ENCODE data around the gene TAGLN2. TPM values are rescaled to one million over a fixed set of nuclear protein-coding genes. Genes with fewer than 3 reads are reported as not detected.

TAGLN2 gene
- total RNA-seq, 2 donors from 2014 or later: 97.1 to 386 TPM

DNA sequence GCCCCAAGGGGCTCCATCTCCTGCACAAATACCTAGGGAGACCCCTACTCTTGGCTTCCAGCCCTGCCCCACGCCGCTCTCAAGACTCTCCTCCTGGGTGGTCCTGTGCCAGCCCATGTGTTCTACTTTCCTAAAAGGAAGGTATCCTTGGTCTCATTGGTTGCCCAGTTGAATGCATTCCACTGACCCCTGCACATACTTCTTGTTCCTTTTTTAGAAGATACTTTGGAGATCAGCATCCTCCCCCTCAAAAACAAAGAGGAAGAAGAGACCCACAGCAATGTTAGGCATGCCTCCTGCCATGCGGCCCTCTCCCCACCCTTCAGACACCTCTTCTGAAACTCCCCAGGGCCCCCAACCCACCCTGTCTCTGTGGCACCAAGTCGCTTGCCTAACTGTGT lies 24.7 kb upstream of the TAGLN2 start:
- H3K27me3 ChIP-seq (replicated peaks; ENCODE audit: insufficient read depth): no peaks in the 10 kb centered on the region

DNA sequence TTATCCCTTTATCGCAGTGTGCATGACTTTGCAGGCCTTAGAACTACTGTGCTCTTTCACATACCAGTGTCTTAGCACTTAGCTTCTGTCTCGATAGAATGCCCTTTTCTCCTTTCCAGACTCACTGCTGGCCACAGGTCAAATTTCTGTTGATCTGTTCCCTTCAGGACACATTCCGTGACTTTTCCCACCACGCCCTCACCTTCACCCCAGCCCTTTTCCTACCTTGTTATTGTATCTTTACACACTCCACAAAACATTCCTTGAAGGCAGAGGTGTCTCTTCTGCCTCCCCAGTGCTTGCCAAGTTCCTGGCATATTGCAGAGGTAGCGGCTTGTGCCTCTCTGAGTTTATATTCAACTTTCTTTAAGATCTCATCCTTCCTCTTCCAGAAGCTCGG lies 23.8 kb upstream of the TAGLN2 start:
- Histone ChIP-seq H3K9me3 (no peaks in the 10 kb centered on the region), H3K36me3 (no peaks in the 10 kb centered on the region), H3K4me3 (no peak overlapping the region), H3K4me1 (replicated peaks) (peaks cover 10% of the 10 kb centered on the region), H3K27ac (peak overlapping the region; percentile 38 to 58), H3K27me3 (replicated peaks; ENCODE audit: insufficient read depth) (no peaks in the 10 kb centered on the region)
- WGBS: 33% methylated on average over 6 of the region's 6 CpGs
- peak; percentile 44 for DNase-seq (ENCODE audit: low spot score)
- TF ChIP-seq, protein P1, sequence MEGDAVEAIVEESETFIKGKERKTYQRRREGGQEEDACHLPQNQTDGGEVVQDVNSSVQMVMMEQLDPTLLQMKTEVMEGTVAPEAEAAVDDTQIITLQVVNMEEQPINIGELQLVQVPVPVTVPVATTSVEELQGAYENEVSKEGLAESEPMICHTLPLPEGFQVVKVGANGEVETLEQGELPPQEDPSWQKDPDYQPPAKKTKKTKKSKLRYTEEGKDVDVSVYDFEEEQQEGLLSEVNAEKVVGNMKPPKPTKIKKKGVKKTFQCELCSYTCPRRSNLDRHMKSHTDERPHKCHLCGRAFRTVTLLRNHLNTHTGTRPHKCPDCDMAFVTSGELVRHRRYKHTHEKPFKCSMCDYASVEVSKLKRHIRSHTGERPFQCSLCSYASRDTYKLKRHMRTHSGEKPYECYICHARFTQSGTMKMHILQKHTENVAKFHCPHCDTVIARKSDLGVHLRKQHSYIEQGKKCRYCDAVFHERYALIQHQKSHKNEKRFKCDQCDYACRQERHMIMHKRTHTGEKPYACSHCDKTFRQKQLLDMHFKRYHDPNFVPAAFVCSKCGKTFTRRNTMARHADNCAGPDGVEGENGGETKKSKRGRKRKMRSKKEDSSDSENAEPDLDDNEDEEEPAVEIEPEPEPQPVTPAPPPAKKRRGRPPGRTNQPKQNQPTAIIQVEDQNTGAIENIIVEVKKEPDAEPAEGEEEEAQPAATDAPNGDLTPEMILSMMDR (IDR thresholded peaks at IDR 0.05): no peak
- peak; percentile 31 for TF ChIP-seq POLR2AphosphoS5 (IDR thresholded peaks at IDR 0.05)
- no peak for TF ChIP-seq POLR2A (IDR thresholded peaks at IDR 0.05)
- intact Hi-C loops (cut with DNase I): no loop called here

More for the DNA sequence above, 24.7 kb upstream of the TAGLN2 start:
- DNase-seq (ENCODE audit: low spot score): no peak
- 92% methylated on average over 4 of the region's 4 CpGs for WGBS
- H3K4me1 ChIP-seq (replicated peaks): peaks cover 10% of the 10 kb centered on the region
- TF ChIP-seq POLR2AphosphoS5 (IDR thresholded peaks at IDR 0.05): no peak
- TF ChIP-seq, protein P1 (IDR thresholded peaks at IDR 0.05): no peak
- no peak for TF ChIP-seq POLR2A (IDR thresholded peaks at IDR 0.05)
- H3K9me3 ChIP-seq: no peaks in the 10 kb centered on the region
- intact Hi-C loops (cut with DNase I): no loop called here
- no peaks in the 10 kb centered on the region for H3K36me3 ChIP-seq
- no peak overlapping the region for H3K4me3 ChIP-seq
- H3K27ac ChIP-seq: peak overlapping the region; percentile 38 to 58

DNA sequence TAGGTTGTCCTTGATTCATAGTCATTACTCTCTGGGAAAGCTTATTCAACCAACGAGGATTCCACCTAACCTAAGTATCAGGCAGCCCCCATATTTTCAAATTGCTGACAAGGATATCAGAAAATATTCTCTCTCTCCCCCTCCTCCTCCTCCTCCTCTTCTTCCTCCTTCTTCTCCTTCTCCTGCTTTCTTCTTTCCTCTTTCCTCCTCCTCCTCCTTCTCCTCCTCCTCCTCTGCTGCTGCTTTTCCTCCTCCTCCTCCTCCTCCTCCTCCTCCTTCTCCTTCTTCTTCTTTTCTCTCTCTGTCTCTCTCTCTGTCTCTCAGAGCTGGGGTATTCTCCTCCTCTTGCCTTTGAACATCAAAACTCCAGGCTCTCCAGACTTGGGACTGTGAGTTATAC lies 22.6 kb upstream of the TAGLN2 start:
- intact Hi-C loops (cut with DNase I): no loop called here
- DNase-seq (ENCODE audit: low spot score): no peak
- 79% methylated on average over 1 of the region's 1 CpG for WGBS
- TF ChIP-seq, protein P1 (IDR thresholded peaks at IDR 0.05): no peak
- no peak for TF ChIP-seq POLR2AphosphoS5 (IDR thresholded peaks at IDR 0.05)
- no peak for TF ChIP-seq POLR2A (IDR thresholded peaks at IDR 0.05)
- Histone ChIP-seq H3K27me3 (replicated peaks; ENCODE audit: insufficient read depth) (no peaks in the 10 kb centered on the region), H3K27ac (no peak overlapping the region), H3K9me3 (no peaks in the 10 kb centered on the region), H3K4me3 (no peak overlapping the region), H3K36me3 (no peaks in the 10 kb centered on the region), H3K4me1 (replicated peaks) (peaks cover 10% of the 10 kb centered on the region)

DNA sequence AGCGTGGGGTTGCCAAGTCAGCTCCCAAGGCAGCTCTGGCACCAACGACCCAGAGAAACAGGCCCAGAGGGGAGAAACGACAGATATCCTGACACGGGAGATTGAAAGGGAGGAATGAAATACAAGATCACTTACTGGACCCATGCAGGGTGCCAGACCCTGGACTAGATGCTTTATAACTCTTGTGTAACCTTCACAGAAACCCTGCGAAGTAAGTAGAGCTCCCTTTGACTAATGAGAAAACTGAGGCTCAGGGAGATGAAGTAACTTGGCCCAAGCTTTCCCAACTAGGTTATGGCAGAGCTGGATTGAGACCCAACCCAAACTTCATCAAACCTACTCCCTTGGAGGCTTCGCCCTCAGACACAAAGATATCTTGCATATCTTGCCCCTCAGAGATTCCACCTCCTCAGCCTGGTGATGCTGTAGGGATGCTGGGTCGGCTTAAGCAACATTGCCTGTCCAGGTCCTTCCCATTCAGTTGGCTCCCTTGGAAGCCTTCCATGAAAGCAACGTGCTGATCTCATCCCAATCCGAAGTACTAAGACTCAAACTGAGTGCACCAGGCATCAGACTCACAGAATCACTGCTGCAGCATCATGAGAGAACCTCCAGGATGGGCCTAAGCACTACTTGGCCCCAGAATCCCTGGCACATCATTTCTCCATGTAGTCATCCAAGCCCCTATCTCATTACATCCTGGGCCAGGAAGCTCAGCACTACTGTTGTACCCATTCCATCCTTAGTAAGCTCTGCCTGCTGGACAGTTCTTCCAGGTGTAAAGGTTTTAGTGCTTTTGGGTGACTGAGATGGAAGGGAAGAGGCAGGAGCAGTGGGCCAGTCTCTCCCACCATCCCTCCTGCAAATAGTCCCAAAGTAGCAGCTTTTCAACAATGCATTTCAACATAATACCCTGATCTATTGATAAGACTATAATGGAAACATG lies 21.2 kb upstream of the TAGLN2 start:
- peak overlapping the region; percentile 77 to 85 for H3K27ac ChIP-seq

More for the DNA sequence above, 21.2 kb upstream of the TAGLN2 start:
- no peaks in the 10 kb centered on the region for H3K9me3 ChIP-seq
- intact Hi-C loops (cut with DNase I): no loop called here
- peaks cover 10% of the 10 kb centered on the region for H3K4me1 ChIP-seq (replicated peaks)
- no peaks in the 10 kb centered on the region for H3K36me3 ChIP-seq
- H3K4me3 ChIP-seq: peak overlapping the region in 1 of 2 donors; percentile 47
- H3K27me3 ChIP-seq (replicated peaks; ENCODE audit: insufficient read depth): no peaks in the 10 kb centered on the region
- TF ChIP-seq POLR2AphosphoS5 (IDR thresholded peaks at IDR 0.05) (no peak), POLR2A (IDR thresholded peaks at IDR 0.05) (no peak)
- TF ChIP-seq, protein P1 (IDR thresholded peaks at IDR 0.05): no peak
- no peak for DNase-seq (ENCODE audit: low spot score)
- 43% methylated on average over 9 of the region's 9 CpGs for WGBS

Data from prostate gland (tissue), 2 donors.